ENCODE data around the gene GPS1.

The GPS1 gene

DNA sequence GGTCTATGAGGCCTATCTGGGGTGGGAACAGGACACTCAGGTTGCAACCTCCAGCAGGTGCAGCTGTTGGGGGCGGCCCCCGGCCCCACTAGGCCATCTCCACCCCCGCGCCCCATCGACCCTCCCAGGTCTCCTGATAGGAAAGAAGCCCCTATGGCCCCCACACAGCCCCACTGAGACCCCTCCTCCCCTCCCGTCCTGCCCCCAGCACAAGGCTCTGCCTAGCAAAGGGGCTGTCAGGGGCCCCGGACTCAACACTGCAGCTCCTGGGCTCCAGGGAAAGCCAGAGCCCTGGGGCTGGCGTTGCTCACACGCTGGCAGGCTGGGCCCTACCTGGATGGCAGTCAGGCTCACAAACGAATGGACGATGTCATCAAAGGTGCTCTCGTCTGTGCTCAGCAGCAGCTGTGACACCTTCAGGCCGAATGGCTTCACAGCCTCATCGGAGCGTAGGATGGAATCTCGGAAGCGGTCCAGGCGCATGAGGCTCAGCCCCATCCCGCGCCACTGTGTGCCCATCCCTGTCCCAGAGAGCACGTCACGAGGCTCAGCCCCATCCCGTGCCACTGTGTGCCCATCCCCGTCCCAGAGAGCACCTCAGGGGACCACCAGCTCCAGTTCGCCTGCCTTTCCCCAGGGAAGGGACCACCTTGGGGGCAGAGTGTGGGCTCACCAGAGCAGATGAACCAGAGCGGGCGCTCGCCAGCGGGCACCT lies 39.0 kb downstream of the GPS1 start:
- no peak for DNase-seq (ENCODE audit: low spot score)

- no peak for DNase-seq (ENCODE audit: low spot score)
Measured at GRCh38 chr17:82091264-82092066, 39.8 kb downstream of the GPS1 start.

DNA sequence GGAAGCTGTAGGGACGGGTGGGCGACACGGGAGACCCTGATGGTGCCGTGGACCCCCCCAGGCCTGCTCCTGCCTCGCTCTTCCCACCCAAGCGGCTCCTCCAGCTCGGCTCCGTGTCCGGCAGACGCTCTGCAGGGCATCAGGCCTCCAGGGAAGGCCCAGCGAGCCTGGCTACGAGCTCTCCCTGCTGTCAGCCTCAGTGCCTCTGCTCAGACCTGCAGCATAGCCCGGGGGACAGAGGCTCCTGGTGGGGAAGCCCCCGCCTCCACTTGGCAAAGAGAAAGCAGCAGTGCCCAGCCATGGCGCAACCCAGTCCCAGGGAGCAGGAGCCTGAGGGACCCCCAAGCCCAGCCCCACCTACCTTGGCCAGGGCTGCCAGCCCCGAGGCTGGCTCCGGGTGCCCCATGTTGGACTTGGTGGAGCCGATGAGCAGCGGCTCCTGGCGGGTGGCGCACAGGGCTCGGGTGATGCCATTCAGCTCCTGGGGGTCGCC lies 40.4 kb downstream of the GPS1 start:
- DNase-seq (ENCODE audit: low spot score): no peak

GRCh38 chr17:82092628-82092994 lies 40.9 kb downstream of the GPS1 start:
- no peak for DNase-seq (ENCODE audit: low spot score)

DNA sequence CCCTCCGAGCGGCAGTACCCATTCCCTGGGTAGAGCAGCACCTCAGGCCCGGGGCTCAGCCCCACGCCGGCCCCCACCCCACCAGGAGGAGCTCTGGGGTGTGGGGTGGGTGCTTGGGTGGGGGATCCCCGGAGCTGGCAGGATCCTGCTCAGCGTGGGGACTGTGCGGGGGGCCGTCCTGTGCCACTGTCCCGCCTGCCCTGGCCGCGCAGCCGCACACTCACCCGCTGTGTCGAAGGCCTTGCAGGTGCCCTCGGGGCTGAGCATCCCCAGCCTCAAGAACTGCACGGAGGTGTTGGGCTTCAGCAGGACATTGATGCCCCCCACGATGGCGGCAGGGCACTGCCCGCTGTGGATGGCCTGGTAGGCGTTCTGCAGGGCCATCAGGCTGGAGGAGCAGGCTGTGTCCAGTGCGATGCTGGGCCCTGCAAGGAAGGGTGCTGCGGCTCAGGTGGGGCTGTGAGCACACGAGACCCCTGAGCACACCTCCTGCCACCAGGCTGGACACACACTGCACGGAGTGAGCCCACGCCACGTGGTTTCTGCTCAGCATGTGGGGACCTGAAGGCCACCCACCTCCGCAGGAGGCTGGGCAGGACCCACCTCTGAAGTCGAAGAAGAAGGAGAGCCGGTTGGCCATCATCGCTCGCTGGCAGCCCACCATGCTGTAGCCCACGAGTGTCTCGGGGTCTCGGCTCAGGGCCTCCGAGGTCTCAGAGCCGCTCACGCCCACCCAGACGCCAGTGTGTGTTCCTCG lies 41.5 kb downstream of the GPS1 start:
- no peak for DNase-seq (ENCODE audit: low spot score)

DNA sequence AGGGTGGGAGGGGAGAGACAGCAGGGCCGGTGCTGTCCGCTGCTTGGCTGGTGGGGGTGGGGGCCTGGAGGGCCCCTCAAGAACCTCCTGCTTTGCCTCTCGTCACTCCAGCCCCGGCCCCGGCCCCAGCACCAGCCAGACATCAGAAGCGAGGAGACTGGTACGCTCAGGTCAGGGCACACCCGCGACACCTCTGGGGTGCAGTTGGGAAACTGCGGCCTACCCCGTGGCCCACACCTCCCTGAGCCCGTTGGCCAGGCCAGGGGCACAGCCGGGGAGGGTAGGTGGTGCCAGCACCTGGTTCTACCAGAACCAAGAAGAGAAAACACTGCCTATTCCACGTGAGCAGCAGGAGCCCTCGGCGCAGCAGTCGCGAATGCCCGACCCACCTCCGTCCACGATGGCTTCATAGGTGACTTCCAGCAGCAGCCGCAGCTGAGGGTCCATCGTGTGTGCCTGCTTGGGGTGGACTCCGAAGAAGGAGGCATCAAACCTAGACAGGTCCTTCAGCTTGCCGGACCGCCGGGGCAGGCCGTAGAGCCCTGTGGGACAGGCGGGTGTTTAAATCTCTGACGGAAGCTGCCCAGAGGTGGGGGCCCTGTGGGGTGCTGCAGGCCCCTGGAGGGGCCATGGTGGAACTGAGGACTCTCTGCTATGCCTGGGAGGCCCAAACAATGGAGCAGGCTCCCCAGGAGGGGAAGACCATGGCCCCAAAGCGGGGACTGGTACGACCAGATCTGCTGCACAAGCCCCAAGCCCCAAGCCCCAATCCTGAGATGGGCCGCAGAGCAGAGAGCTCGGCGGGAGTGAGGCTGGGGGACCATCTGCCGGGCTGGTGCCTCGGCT lies 43.5 kb downstream of the GPS1 start:
- no peak for DNase-seq (ENCODE audit: low spot score)

DNA sequence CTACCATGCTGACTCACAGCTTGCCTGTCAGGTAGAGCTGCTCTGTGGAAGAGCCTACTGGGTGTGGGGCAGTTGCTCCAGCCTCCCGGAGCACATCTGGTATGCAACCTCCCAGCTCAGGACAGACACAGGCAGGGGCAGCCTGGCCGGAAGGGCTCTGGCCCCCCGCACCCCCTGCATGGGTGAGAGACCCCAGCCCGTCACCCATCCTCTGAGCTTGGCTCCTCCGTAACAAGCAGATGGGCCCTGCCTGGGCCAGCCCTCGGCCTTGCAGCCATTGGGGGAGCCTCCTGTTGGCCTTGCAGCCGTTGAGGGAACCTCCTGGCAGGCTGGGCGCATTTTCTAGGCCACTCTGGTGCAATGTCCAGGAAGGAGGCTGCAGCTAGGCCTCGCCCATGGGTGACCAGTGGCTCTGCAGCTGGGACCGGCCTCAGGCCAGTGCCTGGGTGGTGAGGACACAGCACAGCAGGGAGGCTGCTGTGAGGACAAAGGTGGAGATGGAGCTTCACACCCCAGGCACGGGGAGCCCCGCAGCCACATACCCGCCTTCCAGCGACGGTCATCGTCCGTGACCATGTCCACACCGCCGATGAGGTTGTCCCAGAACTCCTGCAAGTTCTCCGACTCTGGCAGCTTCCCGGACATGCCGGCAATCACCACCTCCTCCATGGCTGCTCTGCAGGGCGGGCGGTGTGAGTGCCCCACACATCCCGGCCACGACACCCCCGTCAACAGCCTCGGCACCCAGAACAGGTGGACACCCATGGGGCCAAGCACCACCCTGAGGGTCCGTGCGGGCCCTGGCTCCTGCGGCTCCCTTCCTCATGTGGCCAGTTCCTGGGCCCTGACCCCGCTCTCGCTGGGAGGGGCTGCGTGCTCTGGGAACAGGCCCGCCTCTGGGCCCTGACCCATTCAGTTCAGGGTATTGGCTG lies 44.3 kb downstream of the GPS1 start:
- no peak for DNase-seq (ENCODE audit: low spot score)

GRCh38 chr17:82096709-82097183 lies 45.0 kb downstream of the GPS1 start:
- DNase-seq (ENCODE audit: low spot score): no peak

- peak; percentile 81 for DNase-seq (ENCODE audit: low spot score)
Measured at GRCh38 chr17:82097184-82097918, 45.7 kb downstream of the GPS1 start.

GRCh38 chr17:82097919-82098168 lies 46.1 kb downstream of the GPS1 start:
- DNase-seq (ENCODE audit: low spot score): no peak

DNA sequence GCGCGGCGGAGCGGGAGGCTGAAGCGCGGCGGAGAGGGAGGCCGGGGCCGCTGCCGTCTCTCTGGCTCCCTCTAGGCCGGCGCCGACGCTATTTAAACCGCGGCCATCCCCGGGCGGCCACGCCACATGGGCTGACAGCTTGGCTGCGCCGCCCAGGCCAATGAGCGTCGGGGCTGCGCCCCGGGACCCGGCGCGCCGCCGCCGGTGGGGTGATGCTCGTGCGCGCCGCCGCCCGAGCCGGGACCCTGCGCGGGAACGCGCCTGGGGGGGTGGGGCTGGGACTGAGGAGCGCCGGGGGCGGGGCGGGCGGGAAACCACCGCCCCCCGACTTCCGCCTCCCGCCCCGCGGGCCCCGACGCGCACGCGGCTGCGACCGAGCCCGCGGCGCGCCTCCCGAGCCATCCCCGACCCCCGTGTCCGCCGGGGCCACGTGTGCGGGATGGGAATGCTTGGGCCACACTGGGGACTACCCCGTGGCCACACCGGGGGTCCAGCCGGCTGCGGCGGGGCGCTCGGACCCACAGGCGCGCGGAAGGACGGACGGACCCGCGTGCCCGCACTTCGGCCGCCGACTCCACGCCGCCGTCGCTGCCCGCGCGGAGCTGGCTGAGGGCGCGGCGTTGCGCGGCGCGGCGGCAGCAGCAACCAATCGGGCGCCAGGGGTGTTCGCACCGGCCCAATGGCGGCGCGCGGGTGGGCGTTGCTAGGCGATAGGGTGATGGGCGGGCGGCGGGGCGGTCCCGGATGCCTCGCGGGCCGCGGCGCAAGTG lies 46.7 kb downstream of the GPS1 start, which contains the start of gene FASN:
TSS of gene FASN (minus strand) at position 68 of the 770 bp plus-strand sequence. CDS start 1,791 bp downstream, outside the sequence.
- DNase-seq (ENCODE audit: low spot score): peak; percentile 99

DNA sequence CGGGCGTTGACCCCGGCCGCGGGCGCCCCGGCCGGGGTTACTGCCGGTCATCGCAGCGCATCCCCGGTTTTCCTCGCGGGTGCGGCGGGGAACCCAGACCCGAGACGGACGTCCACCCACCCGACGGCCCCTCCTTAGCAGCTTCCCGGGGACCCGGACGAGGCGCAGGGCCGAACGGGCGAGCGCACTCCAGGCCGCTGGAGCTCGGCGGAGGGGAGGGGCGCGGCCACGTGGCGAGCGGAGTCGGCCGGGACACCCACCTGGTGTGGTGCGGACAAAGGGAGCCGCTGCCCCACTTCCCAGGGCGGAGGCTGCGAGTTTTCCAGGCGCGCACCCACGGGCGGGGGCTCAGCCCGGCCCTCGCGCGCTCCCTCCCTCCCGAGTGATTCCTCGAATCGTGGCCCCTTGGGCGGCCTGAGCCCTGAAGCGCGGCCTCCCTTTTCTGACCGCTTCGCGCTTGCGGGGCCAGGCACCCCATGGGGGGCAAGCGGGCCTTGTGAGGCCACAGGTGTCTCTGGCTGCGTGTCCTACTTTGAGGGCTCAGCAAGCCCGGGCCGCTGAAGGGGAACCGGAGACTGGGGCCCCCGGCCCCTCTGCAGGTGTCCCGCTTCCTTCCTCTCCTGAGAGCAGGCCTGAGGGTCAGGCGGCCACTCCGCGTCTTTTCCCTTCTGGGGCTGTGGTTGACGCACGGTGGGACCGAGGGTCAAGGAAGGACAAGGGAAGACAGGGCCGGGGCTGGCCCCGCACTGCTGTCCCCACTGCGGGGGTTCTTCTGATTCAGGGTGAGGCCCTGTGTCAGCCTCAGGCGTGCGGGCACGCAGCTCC lies 47.5 kb downstream of the GPS1 start:
- no peak for DNase-seq (ENCODE audit: low spot score)

DNA sequence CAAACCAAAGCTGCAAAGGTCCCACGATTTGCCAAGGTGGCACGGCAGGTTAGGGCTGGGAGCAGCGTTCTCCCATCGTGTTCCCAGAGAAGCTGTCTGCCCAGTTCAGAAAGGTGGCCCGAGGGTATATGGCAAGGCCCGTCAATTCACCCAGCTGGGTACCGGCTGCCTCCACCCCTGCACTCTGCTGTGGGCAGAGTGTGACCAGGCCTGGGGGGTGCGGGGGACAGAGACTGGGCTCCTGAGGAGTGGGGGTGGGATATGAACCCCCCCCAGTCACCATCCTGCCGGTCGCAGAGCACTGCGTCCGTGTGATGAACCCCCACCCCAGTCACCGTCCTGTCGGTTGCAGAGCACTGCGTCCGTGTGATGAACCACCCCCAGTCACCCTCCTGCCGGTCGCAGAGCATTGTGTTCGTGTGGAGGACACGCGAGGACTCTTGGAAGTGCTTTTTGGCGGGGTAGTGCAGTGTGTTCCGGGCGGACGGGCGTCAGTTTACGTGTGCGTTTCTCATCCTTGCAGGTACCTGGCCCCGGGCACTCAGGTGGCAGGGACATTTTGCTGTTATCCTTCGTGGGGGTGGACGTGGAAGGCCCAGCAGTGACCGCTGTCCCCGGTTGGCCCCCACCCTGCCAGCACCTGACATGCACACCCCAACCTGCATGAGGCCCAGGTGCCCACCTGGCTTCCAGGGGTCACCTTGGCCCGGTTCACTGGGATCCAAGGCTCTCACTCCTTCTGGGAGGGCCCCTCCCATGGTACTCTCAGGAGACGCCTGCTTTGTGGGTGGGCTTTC lies 49.0 kb downstream of the GPS1 start:
- DNase-seq (ENCODE audit: low spot score): no peak

DNA sequence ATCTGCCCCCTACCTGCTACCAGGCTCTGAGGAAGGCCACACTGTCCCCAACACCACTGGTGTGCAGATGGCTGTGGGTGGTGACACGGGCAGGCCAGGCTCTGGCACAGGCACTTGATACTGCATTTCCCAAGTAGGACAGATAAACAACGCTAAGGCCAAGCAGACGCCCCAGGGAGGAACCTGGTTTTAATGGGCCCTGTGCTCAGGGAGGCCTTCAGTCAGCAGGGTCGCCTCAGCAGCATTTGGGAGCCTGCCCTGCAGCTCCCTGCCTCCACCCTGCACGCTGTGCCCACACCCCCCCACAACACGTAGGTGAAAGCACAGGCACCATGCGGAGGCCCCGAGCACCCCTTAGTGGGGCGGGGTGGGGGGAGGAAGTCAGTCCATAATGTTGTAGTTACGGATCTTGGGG lies 49.6 kb downstream of the GPS1 start:
- DNase-seq (ENCODE audit: low spot score): no peak

- no peak for DNase-seq (ENCODE audit: low spot score)
Measured at GRCh38 chr17:82101767-82102679, 50.3 kb downstream of the GPS1 start.

All from ecto neural progenitor cell (in vitro differentiated cells).